GM21360 (cell line): ENCODE data around the gene BBOX1.
"Not testable (repeated sequence)": the region's sequence is repeated elsewhere in the genome, so short reads cannot be mapped to it uniquely, and the experiment has no call there.

Source experiments
- ATAC-seq: cut with Tn5 transposase; IDR thresholded peaks from one replicate; pipeline ENCODE4 v1.9.1; 2021; ENCODE audit warnings: mild to moderate bottlenecking, moderate library complexity; ENCODE audit not compliant: unreplicated experiment

Gene BBOX1

GRCh38 chr11:27174672-27175210 is 134.1 kb downstream of the BBOX1 start:
- no peak for ATAC-seq

- not testable (repeated sequence) for ATAC-seq
Observed at GRCh38 chr11:27175562-27175961, 134.9 kb downstream of the BBOX1 start.
